Esophagus muscularis mucosa (tissue), 3 donors: Measurements from ENCODE around the gene SIKE1.

ENCODE experiments used
- CTCF ChIP-seq, 3 experiments: fragments of 200-600 bp in 2 of 3; fragments of 450-650 bp in 1 of 3; sonication (generic) in 2 of 3; IDR thresholded peaks; one replicate each; pipeline ENCODE4 v1.5.1; 2017 to 2019; ENCODE audit warnings: antibody characterized with exemption in 3 of 3, mild to moderate bottlenecking in 2 of 3, moderate library complexity in 1 of 3
- POLR2A ChIP-seq: fragments of 450-650 bp; IDR thresholded peaks from one replicate; pipeline ENCODE4 v1.6.1; 2017; ENCODE audit warnings: antibody characterized with exemption, moderate library complexity, mild to moderate bottlenecking, low read depth

- no peak for TF ChIP-seq CTCF (IDR thresholded peaks at IDR 0.05)
- TF ChIP-seq POLR2A: no peak
Observed at GRCh38 chr1:114770989-114771388, 9.5 kb downstream of the SIKE1 start.
